Measurements from ENCODE around the gene PNMA8C.

PNMA8C gene

DNA sequence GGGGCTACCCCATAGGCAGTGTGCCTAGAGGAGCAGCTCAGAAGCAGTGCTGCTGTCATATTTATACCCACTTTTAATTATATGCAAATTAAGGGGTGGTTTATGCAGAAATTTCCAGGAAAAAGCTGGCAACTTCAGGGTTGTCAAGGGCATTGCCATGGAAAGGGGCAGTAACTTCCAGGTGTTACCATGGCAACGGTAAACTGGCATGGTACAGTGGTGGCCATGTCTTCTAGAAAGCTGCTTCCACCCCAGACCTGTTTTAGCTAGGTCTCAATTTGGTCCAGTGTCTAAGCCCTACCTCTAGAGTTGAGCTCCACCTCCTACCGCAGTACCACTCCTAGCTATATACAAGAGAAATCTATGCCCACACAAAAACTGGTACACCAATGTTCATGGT is 31.3 kb upstream of the PNMA8C start:
- TF ChIP-seq CTCF (conservative IDR thresholded peaks at IDR 0.05; ENCODE audit: control insufficient read depth, insufficient read depth, low read depth, low read length), result no peak
- no peak overlapping the region for H3K4me3 ChIP-seq (ENCODE audit: control insufficient read depth, low read depth, low read length)
- no peak for DNase-seq (ENCODE audit: low read depth)

GRCh38 chr19:46456930-46457329 is 28.2 kb upstream of the PNMA8C start:
- DNase-seq (ENCODE audit: low read depth), result no peak
- TF ChIP-seq CTCF (conservative IDR thresholded peaks at IDR 0.05; ENCODE audit: control insufficient read depth, insufficient read depth, low read depth, low read length), result no peak
- H3K4me3 ChIP-seq (ENCODE audit: control insufficient read depth, low read depth, low read length), result no peak overlapping the region

DNA sequence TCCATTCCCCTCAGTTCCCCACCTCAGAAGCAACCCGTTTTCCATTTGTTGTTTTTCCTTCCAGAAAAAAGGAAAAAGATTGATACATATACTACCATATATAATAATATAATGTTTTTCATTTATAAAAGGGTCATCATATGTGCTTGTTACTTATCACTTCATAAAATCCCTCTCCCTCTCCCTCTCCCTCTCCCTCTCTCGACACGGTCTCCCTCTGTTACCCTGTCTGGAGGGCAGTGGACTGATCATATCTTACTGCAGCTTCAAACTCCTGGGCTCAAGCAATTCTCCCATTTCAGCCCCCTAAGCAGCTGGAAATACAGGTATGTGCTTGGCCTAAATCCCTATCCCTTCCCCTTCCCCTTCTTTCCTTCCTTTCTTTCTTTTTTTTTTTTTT is 25.5 kb upstream of the PNMA8C start:
- TF ChIP-seq CTCF (conservative IDR thresholded peaks at IDR 0.05; ENCODE audit: control insufficient read depth, insufficient read depth, low read depth, low read length), result no peak
- H3K4me3 ChIP-seq (ENCODE audit: control insufficient read depth, low read depth, low read length), result no peak overlapping the region
- DNase-seq (ENCODE audit: low read depth), result no peak

GRCh38 chr19:46453661-46454060 is 24.9 kb upstream of the PNMA8C start:
- TF ChIP-seq CTCF (conservative IDR thresholded peaks at IDR 0.05; ENCODE audit: control insufficient read depth, insufficient read depth, low read depth, low read length), result no peak
- DNase-seq (ENCODE audit: low read depth), result no peak
- no peak overlapping the region for H3K4me3 ChIP-seq (ENCODE audit: control insufficient read depth, low read depth, low read length)

- H3K4me3 ChIP-seq (ENCODE audit: control insufficient read depth, low read depth, low read length), result no peak overlapping the region
- no peak for TF ChIP-seq CTCF (conservative IDR thresholded peaks at IDR 0.05; ENCODE audit: control insufficient read depth, insufficient read depth, low read depth, low read length)
- no peak for DNase-seq (ENCODE audit: low read depth)
Observed at GRCh38 chr19:46452186-46452585, 23.4 kb upstream of the PNMA8C start.

- H3K4me3 ChIP-seq (ENCODE audit: control insufficient read depth, low read depth, low read length), result no peak overlapping the region
- no peak for TF ChIP-seq CTCF (conservative IDR thresholded peaks at IDR 0.05; ENCODE audit: control insufficient read depth, insufficient read depth, low read depth, low read length)
- DNase-seq (ENCODE audit: low read depth), result no peak
Observed at GRCh38 chr19:46451352-46451751, 22.6 kb upstream of the PNMA8C start.

DNA sequence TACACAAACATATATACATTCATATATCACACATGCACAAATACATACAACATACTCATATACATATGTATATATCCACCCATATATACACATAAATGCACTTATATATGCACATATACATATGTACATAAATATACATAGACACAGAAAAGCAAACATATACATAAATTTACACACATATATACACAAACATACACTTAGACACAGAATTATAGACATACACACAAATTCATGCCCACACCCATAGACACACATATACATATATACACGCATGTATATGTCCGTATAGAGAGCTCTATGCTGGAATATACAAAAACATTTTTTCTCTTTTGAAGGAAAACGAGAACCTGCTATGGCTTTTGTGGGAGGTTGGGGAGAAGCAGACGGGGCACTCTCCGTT is 22.0 kb upstream of the PNMA8C start:
- no peak overlapping the region for H3K4me3 ChIP-seq (ENCODE audit: control insufficient read depth, low read depth, low read length)
- DNase-seq (ENCODE audit: low read depth), result no peak
- no peak for TF ChIP-seq CTCF (conservative IDR thresholded peaks at IDR 0.05; ENCODE audit: control insufficient read depth, insufficient read depth, low read depth, low read length)
